Aorta (tissue), 5 donors: ENCODE data around the gene IDH2. TPM values are rescaled to one million over a fixed set of nuclear protein-coding genes. Genes with fewer than 3 reads are reported as not detected.

Source experiments
- ATAC-seq: fragments of 200-7000 bp; cut with Tn5 transposase; one replicate; pipeline ENCODE4 v1.9.1; 2022; ENCODE audit warnings: moderate library complexity; ENCODE audit not compliant: low FRiP score
- DNase-seq, 2 donors: peaks; one replicate each; pipeline ENCODE4 v3.0.0-alpha.2; 2020
- H3K27ac ChIP-seq, 2 donors: one replicate each; pipeline ENCODE4 v1.5.1; 2013; ENCODE audit warnings: low read length in 2 of 2, mild to moderate bottlenecking in 2 of 2, moderate library complexity in 2 of 2, control low read depth in 1 of 2, inconsistent platforms in 1 of 2, low read depth in 1 of 2
- H3K27me3 ChIP-seq, 2 donors: one replicate each; pipeline ENCODE4 v1.6.1; 2013; ENCODE audit warnings: control low read depth in 1 of 2, low read length in 1 of 2, mild to moderate bottlenecking in 1 of 2, moderate library complexity in 1 of 2; ENCODE audit not compliant: insufficient read depth in 2 of 2, control insufficient read depth in 1 of 2
- H3K36me3 ChIP-seq, 2 donors: one replicate each; pipeline ENCODE4 v1.6.1; 2013; ENCODE audit warnings: control low read depth in 1 of 2, low read length in 1 of 2, mild to moderate bottlenecking in 1 of 2; ENCODE audit not compliant: insufficient read depth in 2 of 2, control insufficient read depth in 1 of 2
- H3K4me1 ChIP-seq, 2 donors: one replicate each; pipeline ENCODE4 v1.6.1; 2013; ENCODE audit warnings: low read length in 2 of 2, control low read depth in 1 of 2, mild to moderate bottlenecking in 1 of 2, moderate library complexity in 1 of 2; ENCODE audit not compliant: insufficient read depth in 2 of 2, control insufficient read depth in 1 of 2
- H3K4me3 ChIP-seq, 2 donors: one replicate each; pipeline ENCODE4 v1.5.1; 2013; ENCODE audit warnings: low read length in 2 of 2, control low read depth in 1 of 2, mild to moderate bottlenecking in 1 of 2
- H3K9me3 ChIP-seq: one replicate; pipeline ENCODE4 v1.6.1; 2013; ENCODE audit warnings: mild to moderate bottlenecking, low read length; ENCODE audit not compliant: control insufficient read depth
- WGBS, 2 donors: extraction: QIAGEN DNeasy Blood & Tissue Kit; methylation state at CpG; one replicate each; pipeline ENCODE4 v1.1.7; 2013; 5-methylcytosine and 5-hydroxymethylcytosine counted together
- intact Hi-C, 2 donors: fragments of 100-400 bp; cut with DNase I; formaldehyde crosslinking; loops; one replicate each; pipeline versions ENCODE4 v1.14.2 to v1.15.0; 2022
- polyA plus RNA-seq, 2 donors: library from polyadenylated mRNA; stranded (reverse); fragments of 200-250 nt; gene quantifications; one replicate each; pipeline ENCODE4 v1.2.3, GENCODE V29; 2013
- total RNA-seq, 2 donors: library from RNA; stranded (reverse); fragmentation: NEBNext Ultra II Directional; extraction: Animal tissue kit (Norgen Biotek cat#: 25700); gene quantifications; one replicate each; pipeline ENCODE4 v1.2.1, GENCODE V29; 2021
- donor health status: healthy with polysubstance abuse.
- donor health status: Bipolar disorder and iron deficiency.
- donor health status: DM: no; HTN: no; CAD: no.
- donor health status: DM: no; HTN: no; CAD: no.
- donor health status: DM: yes; HTN: yes; CAD: no.

Gene IDH2
- total and polyA plus RNA-seq, 4 donors = 18.8 to 37.5 (median 31.4) TPM

- Histone ChIP-seq H3K4me1 (no peaks in the 10 kb centered on the region), H3K27ac (no peak overlapping the region), H3K4me3 (no peak overlapping the region), H3K36me3 (no peaks in the 10 kb centered on the region), H3K27me3 (no peaks in the 10 kb centered on the region), H3K9me3 (no peaks in the 10 kb centered on the region)
- DNase-seq (peak in 1 of 2 donors; percentile 64), ATAC-seq (no peak)
- WGBS, 2 donors = 93% methylated on average over 27 of the region's 27 CpGs
- intact Hi-C loops = no loop called here
Observed at GRCh38 chr15:90042766-90043529, 59.3 kb downstream of the IDH2 start.

GRCh38 chr15:90042356-90042755 is 59.9 kb downstream of the IDH2 start:
- ATAC-seq = no peak
- 92 to 95% methylated on average over 12 of the region's 12 CpGs for WGBS, 2 donors
- no peaks in the 10 kb centered on the region for H3K4me1 ChIP-seq
- peak in 1 of 2 donors; percentile 19 for DNase-seq
- H3K36me3 ChIP-seq = no peaks in the 10 kb centered on the region
- H3K27ac ChIP-seq = no peak overlapping the region
- no peak overlapping the region for H3K4me3 ChIP-seq
- H3K9me3 ChIP-seq = no peaks in the 10 kb centered on the region
- H3K27me3 ChIP-seq = no peaks in the 10 kb centered on the region
- intact Hi-C loops = no loop called here

GRCh38 chr15:90040618-90041017 is 61.6 kb downstream of the IDH2 start:
- Histone ChIP-seq H3K36me3 (no peaks in the 10 kb centered on the region), H3K27ac (no peak overlapping the region), H3K9me3 (no peaks in the 10 kb centered on the region), H3K4me1 (no peaks in the 10 kb centered on the region), H3K4me3 (no peak overlapping the region), H3K27me3 (no peaks in the 10 kb centered on the region)
- ATAC-seq (no peak), DNase-seq (no peak)
- intact Hi-C loops = no loop called here
- WGBS, 2 donors = 78 to 80% methylated on average over 6 of the region's 6 CpGs

GRCh38 chr15:90039996-90040395 is 62.3 kb downstream of the IDH2 start:
- Histone ChIP-seq H3K4me3 (no peak overlapping the region), H3K27me3 (no peaks in the 10 kb centered on the region), H3K4me1 (no peaks in the 10 kb centered on the region), H3K9me3 (no peaks in the 10 kb centered on the region), H3K36me3 (no peaks in the 10 kb centered on the region), H3K27ac (no peak overlapping the region)
- no peak for ATAC-seq
- no peak for DNase-seq
- intact Hi-C loops = loop anchor here in 1 of 2 donors (10.0 kb wide), 1 partner anchor 55 kb away; no protein-coding TSS in a partner anchor
- 73 to 78% methylated on average over 5 of the region's 5 CpGs for WGBS, 2 donors

GRCh38 chr15:90038632-90039095 is 63.6 kb downstream of the IDH2 start:
- Histone ChIP-seq H3K4me3 (no peak overlapping the region), H3K27ac (no peak overlapping the region), H3K36me3 (no peaks in the 10 kb centered on the region), H3K27me3 (no peaks in the 10 kb centered on the region), H3K9me3 (no peaks in the 10 kb centered on the region), H3K4me1 (no peaks in the 10 kb centered on the region)
- WGBS, 2 donors = 95% methylated on average over 3 of the region's 3 CpGs
- ATAC-seq = no peak
- intact Hi-C loops = loop anchor here in 1 of 2 donors (10.0 kb wide), 1 partner anchor 56 kb away; no protein-coding TSS in a partner anchor
- no peak for DNase-seq

GRCh38 chr15:90037961-90038631 is 64.2 kb downstream of the IDH2 start:
- no peaks in the 10 kb centered on the region for H3K4me1 ChIP-seq
- whole genome bisulfite sequencing, 2 donors = 86% methylated on average over 14 of the region's 14 CpGs
- H3K4me3 ChIP-seq = no peak overlapping the region

GRCh38 chr15:90037511-90037860 is 64.8 kb downstream of the IDH2 start:
- Histone ChIP-seq H3K36me3 (no peaks in the 10 kb centered on the region), H3K4me3 (no peak overlapping the region), H3K9me3 (no peaks in the 10 kb centered on the region), H3K4me1 (no peaks in the 10 kb centered on the region), H3K27ac (no peak overlapping the region), H3K27me3 (no peaks in the 10 kb centered on the region)
- 79 to 86% methylated on average over 5 of the region's 5 CpGs for WGBS, 2 donors
- DNase-seq = no peak
- intact Hi-C loops = loop anchor here in 1 of 2 donors (10.0 kb wide), 1 partner anchor 57 kb away; no protein-coding TSS in a partner anchor
- ATAC-seq = no peak

More at GRCh38 chr15:90037961-90038631, 64.2 kb downstream of the IDH2 start:
- Histone ChIP-seq H3K9me3 (no peaks in the 10 kb centered on the region), H3K36me3 (no peaks in the 10 kb centered on the region), H3K27me3 (no peaks in the 10 kb centered on the region), H3K27ac (no peak overlapping the region)
- intact Hi-C loops = loop anchor here in 1 of 2 donors (10.0 kb wide), 1 partner anchor 57 kb away; no protein-coding TSS in a partner anchor
- ATAC-seq (no peak), DNase-seq (no peak)

GRCh38 chr15:90036806-90037510 is 65.3 kb downstream of the IDH2 start:
- Histone ChIP-seq H3K9me3 (no peaks in the 10 kb centered on the region), H3K36me3 (no peaks in the 10 kb centered on the region), H3K4me3 (no peak overlapping the region), H3K27ac (no peak overlapping the region), H3K4me1 (no peaks in the 10 kb centered on the region), H3K27me3 (no peaks in the 10 kb centered on the region)
- 65 to 73% methylated on average over 11 of the region's 11 CpGs for WGBS, 2 donors
- intact Hi-C loops = loop anchor here in 1 of 2 donors (10.0 kb wide), 1 partner anchor 58 kb away; no protein-coding TSS in a partner anchor
- no peak for ATAC-seq
- DNase-seq = no peak
